ENCODE results near the gene WDFY2.

DNA sequence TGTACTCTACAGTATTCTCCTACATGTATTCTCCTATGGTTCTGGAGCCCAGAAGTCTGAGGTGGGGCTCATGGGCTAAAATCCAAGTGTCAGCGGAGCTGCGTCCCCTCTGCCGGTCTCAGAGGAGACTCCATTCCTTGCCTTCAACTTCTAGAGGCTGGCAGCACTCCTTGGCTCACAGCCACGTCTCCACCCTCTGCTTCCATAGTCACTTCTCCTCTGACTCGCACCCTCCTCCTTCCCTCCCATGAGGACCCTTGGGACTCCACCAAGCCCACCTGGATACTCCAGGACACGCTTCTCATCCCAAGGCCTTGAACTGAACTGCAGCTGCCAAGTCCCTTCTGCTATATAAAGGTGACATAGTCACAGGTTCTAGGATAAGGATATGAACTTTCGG, 191.9 kb downstream of the WDFY2 start:
- TF ChIP-seq, protein P1, sequence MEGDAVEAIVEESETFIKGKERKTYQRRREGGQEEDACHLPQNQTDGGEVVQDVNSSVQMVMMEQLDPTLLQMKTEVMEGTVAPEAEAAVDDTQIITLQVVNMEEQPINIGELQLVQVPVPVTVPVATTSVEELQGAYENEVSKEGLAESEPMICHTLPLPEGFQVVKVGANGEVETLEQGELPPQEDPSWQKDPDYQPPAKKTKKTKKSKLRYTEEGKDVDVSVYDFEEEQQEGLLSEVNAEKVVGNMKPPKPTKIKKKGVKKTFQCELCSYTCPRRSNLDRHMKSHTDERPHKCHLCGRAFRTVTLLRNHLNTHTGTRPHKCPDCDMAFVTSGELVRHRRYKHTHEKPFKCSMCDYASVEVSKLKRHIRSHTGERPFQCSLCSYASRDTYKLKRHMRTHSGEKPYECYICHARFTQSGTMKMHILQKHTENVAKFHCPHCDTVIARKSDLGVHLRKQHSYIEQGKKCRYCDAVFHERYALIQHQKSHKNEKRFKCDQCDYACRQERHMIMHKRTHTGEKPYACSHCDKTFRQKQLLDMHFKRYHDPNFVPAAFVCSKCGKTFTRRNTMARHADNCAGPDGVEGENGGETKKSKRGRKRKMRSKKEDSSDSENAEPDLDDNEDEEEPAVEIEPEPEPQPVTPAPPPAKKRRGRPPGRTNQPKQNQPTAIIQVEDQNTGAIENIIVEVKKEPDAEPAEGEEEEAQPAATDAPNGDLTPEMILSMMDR (IDR thresholded peaks at IDR 0.05) = no peak
- no peak for TF ChIP-seq POLR2AphosphoS5 (IDR thresholded peaks at IDR 0.05)
